ENCODE results near the gene DAND5. TPM values are rescaled to one million over a fixed set of nuclear protein-coding genes. Genes with fewer than 3 reads are reported as not detected.
"Not testable (repeated sequence)": the region's sequence is repeated elsewhere in the genome, so short reads cannot be mapped to it uniquely, and the experiment has no call there.

The DAND5 gene
- total and polyA plus RNA-seq, 9 donors, result 0.04 to 0.23 (median 0.15) TPM; not detected in 2

GRCh38 chr19:12946092-12946721 is 23.2 kb upstream of the DAND5 start:
- H3K27ac ChIP-seq (ENCODE audit: low read length), result peak overlapping the region; percentile 95
- H3K9me3 ChIP-seq (replicated peaks; ENCODE audit: control insufficient read depth, low read depth, low read length), result no peaks in the 10 kb centered on the region
- H3K27me3 ChIP-seq (ENCODE audit: control insufficient read depth, insufficient read depth, low read length), result no peaks in the 10 kb centered on the region
- peaks cover 52% of the 10 kb centered on the region for H3K4me1 ChIP-seq (ENCODE audit: control insufficient read depth, insufficient read depth, low read length)
- WGBS (ENCODE audit: insufficient coverage), result 0% methylated on average over 31 of the region's 40 CpGs
- peak; percentile 90 for DNase-seq
- H3K36me3 ChIP-seq (ENCODE audit: control insufficient read depth, insufficient read depth, low read length), result peaks cover 83% of the 10 kb centered on the region
- H3K4me3 ChIP-seq (ENCODE audit: low read length), result peak overlapping the region; percentile 74

GRCh38 chr19:12946731-12947496 is 22.5 kb upstream of the DAND5 start:
- Histone ChIP-seq H3K27ac (ENCODE audit: low read length) (peak overlapping the region; percentile 95), H3K27me3 (ENCODE audit: control insufficient read depth, insufficient read depth, low read length) (no peaks in the 10 kb centered on the region), H3K9me3 (replicated peaks; ENCODE audit: control insufficient read depth, low read depth, low read length) (no peaks in the 10 kb centered on the region), H3K4me1 (ENCODE audit: control insufficient read depth, insufficient read depth, low read length) (peaks cover 55% of the 10 kb centered on the region), H3K4me3 (ENCODE audit: low read length) (peak overlapping the region; percentile 74), H3K36me3 (ENCODE audit: control insufficient read depth, insufficient read depth, low read length) (peaks cover 83% of the 10 kb centered on the region)
- no peak for DNase-seq
- 40% methylated on average over 2 of the region's 14 CpGs for WGBS (ENCODE audit: insufficient coverage)

GRCh38 chr19:12947702-12948611 is 21.4 kb upstream of the DAND5 start:
- no peaks in the 10 kb centered on the region for H3K9me3 ChIP-seq (replicated peaks; ENCODE audit: control insufficient read depth, low read depth, low read length)
- no peak overlapping the region for H3K27ac ChIP-seq (ENCODE audit: low read length)
- peaks cover 64% of the 10 kb centered on the region for H3K4me1 ChIP-seq (ENCODE audit: control insufficient read depth, insufficient read depth, low read length)
- no peak overlapping the region for H3K4me3 ChIP-seq (ENCODE audit: low read length)
- H3K27me3 ChIP-seq (ENCODE audit: control insufficient read depth, insufficient read depth, low read length), result no peaks in the 10 kb centered on the region
- 95% methylated on average over 17 of the region's 28 CpGs for WGBS (ENCODE audit: insufficient coverage)
- H3K36me3 ChIP-seq (ENCODE audit: control insufficient read depth, insufficient read depth, low read length), result peaks cover 80% of the 10 kb centered on the region
- DNase-seq, result no peak

GRCh38 chr19:12948612-12949362 is 20.6 kb upstream of the DAND5 start:
- Histone ChIP-seq H3K27ac (ENCODE audit: low read length) (peak overlapping the region; percentile 80), H3K27me3 (ENCODE audit: control insufficient read depth, insufficient read depth, low read length) (no peaks in the 10 kb centered on the region), H3K9me3 (replicated peaks; ENCODE audit: control insufficient read depth, low read depth, low read length) (no peaks in the 10 kb centered on the region), H3K4me1 (ENCODE audit: control insufficient read depth, insufficient read depth, low read length) (peaks cover 66% of the 10 kb centered on the region), H3K4me3 (ENCODE audit: low read length) (no peak overlapping the region), H3K36me3 (ENCODE audit: control insufficient read depth, insufficient read depth, low read length) (peaks cover 77% of the 10 kb centered on the region)
- WGBS (ENCODE audit: insufficient coverage), result 90% methylated on average over 22 of the region's 30 CpGs
- no peak for DNase-seq

- WGBS (ENCODE audit: insufficient coverage), result 73% methylated on average over 14 of the region's 16 CpGs
- Histone ChIP-seq H3K9me3 (replicated peaks; ENCODE audit: control insufficient read depth, low read depth, low read length) (no peaks in the 10 kb centered on the region), H3K27me3 (ENCODE audit: control insufficient read depth, insufficient read depth, low read length) (no peaks in the 10 kb centered on the region), H3K36me3 (ENCODE audit: control insufficient read depth, insufficient read depth, low read length) (peaks cover 77% of the 10 kb centered on the region), H3K4me3 (ENCODE audit: low read length) (no peak overlapping the region), H3K4me1 (ENCODE audit: control insufficient read depth, insufficient read depth, low read length) (peaks cover 74% of the 10 kb centered on the region), H3K27ac (ENCODE audit: low read length) (peak overlapping the region; percentile 80)
- DNase-seq, result peak; percentile 62
These were observed 19.8 kb upstream of the DAND5 start for GRCh38 chr19:12949363-12950283.

GRCh38 chr19:12952050-12952449 is 17.3 kb upstream of the DAND5 start:
- H3K4me1 ChIP-seq (ENCODE audit: control insufficient read depth, insufficient read depth, low read length), result peaks cover 83% of the 10 kb centered on the region
- peaks cover 76% of the 10 kb centered on the region for H3K36me3 ChIP-seq (ENCODE audit: control insufficient read depth, insufficient read depth, low read length)
- H3K27ac ChIP-seq (ENCODE audit: low read length), result peak overlapping the region; percentile 84
- DNase-seq; H3K9me3 ChIP-seq (replicated peaks; ENCODE audit: control insufficient read depth, low read depth, low read length); H3K4me3 ChIP-seq (ENCODE audit: low read length); H3K27me3 ChIP-seq (ENCODE audit: control insufficient read depth, insufficient read depth, low read length): not testable (repeated sequence)
- no CpG with 5 or more reads among the region's 6 CpGs for WGBS (ENCODE audit: insufficient coverage)

GRCh38 chr19:12952488-12953137 is 16.8 kb upstream of the DAND5 start:
- peak; percentile 59 for DNase-seq
- peak overlapping the region; percentile 84 for H3K27ac ChIP-seq (ENCODE audit: low read length)

GRCh38 chr19:12953138-12953798 is 16.1 kb upstream of the DAND5 start:
- Histone ChIP-seq H3K27me3 (ENCODE audit: control insufficient read depth, insufficient read depth, low read length) (no peaks in the 10 kb centered on the region), H3K4me1 (ENCODE audit: control insufficient read depth, insufficient read depth, low read length) (peaks cover 77% of the 10 kb centered on the region), H3K36me3 (ENCODE audit: control insufficient read depth, insufficient read depth, low read length) (peaks cover 65% of the 10 kb centered on the region), H3K4me3 (ENCODE audit: low read length) (no peak overlapping the region), H3K9me3 (replicated peaks; ENCODE audit: control insufficient read depth, low read depth, low read length) (no peaks in the 10 kb centered on the region), H3K27ac (ENCODE audit: low read length) (peak overlapping the region; percentile 84)
- WGBS (ENCODE audit: insufficient coverage), result 75% methylated on average over 4 of the region's 11 CpGs
- peak; percentile 91 for DNase-seq

More at GRCh38 chr19:12952488-12953137, 16.8 kb upstream of the DAND5 start:
- 7% methylated on average over 3 of the region's 12 CpGs for WGBS (ENCODE audit: insufficient coverage)
- Histone ChIP-seq H3K4me1 (ENCODE audit: control insufficient read depth, insufficient read depth, low read length) (peaks cover 83% of the 10 kb centered on the region), H3K27me3 (ENCODE audit: control insufficient read depth, insufficient read depth, low read length) (no peaks in the 10 kb centered on the region), H3K4me3 (ENCODE audit: low read length) (no peak overlapping the region), H3K9me3 (replicated peaks; ENCODE audit: control insufficient read depth, low read depth, low read length) (no peaks in the 10 kb centered on the region), H3K36me3 (ENCODE audit: control insufficient read depth, insufficient read depth, low read length) (peaks cover 71% of the 10 kb centered on the region)
